ENCODE results near the gene MGAT4A.

DNA sequence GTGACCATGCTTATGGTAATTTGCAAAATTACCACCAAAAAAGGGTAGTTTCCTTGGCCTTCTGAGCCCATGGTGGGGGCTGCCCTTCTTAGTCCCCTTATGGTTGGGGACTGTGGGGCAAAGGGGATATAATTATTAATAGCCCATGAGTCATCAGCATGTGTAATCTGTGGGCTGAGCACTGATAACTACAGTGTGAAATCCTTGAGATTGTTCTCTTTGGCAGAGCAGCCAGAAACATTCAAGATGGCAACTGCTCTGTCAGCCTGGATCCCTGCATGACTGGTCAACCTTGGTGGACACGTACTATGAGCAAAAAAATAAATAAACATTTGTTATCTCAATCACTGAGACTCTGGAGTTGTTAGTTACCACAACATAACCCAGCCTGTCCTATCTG, 61.3 kb downstream of the MGAT4A start:
- TF ChIP-seq, protein P1, sequence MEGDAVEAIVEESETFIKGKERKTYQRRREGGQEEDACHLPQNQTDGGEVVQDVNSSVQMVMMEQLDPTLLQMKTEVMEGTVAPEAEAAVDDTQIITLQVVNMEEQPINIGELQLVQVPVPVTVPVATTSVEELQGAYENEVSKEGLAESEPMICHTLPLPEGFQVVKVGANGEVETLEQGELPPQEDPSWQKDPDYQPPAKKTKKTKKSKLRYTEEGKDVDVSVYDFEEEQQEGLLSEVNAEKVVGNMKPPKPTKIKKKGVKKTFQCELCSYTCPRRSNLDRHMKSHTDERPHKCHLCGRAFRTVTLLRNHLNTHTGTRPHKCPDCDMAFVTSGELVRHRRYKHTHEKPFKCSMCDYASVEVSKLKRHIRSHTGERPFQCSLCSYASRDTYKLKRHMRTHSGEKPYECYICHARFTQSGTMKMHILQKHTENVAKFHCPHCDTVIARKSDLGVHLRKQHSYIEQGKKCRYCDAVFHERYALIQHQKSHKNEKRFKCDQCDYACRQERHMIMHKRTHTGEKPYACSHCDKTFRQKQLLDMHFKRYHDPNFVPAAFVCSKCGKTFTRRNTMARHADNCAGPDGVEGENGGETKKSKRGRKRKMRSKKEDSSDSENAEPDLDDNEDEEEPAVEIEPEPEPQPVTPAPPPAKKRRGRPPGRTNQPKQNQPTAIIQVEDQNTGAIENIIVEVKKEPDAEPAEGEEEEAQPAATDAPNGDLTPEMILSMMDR (IDR thresholded peaks at IDR 0.05): no peak
- no peak for TF ChIP-seq POLR2A (IDR thresholded peaks at IDR 0.05)
